Stimulated activated CD8-positive, alpha-beta memory T cell treated with anti-CD3 and anti-CD28 coated beads, Interleukin-2, amount 100 ng/mL, for 48 hours (primary cell): ENCODE results near the gene DBNL.

ENCODE experiments used
- DNase-seq, 2 donors: peaks; one replicate each; pipeline ENCODE4 v3.0.0-alpha.2; 2020; ENCODE audit warnings: low read depth in 2 of 2

DBNL gene

GRCh38 chr7:44109991-44110390, 65.5 kb downstream of the DBNL start:
- DNase-seq = no peak

DNA sequence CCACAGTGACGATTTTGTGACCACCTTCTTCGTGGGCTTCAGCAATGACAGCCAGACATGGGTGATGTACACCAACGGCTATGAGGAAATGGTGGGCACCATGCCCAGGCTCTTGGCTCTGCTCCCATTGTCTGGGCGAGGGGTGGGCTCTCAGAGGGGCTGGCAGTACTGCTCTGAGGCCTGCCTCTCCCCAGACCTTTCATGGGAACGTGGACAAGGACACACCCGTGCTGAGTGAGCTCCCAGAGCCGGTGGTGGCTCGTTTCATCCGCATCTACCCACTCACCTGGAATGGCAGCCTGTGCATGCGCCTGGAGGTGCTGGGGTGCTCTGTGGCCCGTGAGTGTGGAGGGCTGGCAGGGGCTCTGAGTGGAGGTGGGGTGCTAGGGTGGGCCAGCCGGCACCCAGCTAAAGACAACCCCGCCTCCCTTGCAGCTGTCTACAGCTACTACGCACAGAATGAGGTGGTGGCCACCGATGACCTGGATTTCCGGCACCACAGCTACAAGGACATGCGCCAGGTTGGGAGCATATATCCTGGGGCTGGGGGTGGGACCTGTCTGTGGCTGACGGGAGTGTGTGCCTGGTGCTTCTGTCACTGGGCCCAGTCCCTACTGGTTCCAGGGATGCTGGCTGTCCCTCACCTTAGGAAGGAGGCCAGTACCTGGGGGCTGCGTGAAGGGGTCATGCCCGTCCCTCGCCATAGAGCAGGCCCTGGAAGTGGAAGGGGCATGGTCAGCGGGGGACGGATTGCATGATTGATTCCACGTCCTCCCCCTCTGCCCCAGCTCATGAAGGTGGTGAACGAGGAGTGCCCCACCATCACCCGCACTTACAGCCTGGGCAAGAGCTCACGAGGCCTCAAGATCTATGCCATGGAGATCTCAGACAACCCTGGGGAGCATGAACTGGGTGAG, 66.5 kb downstream of the DBNL start:
- DNase-seq = no peak
